ENCODE measurements around the gene PTPRN2. TPM values are rescaled to one million over a fixed set of nuclear protein-coding genes. Genes with fewer than 3 reads are reported as not detected.

PTPRN2 gene
- total and polyA plus RNA-seq, 2 donors (not counting 1 experiment from before 2014, with no cell fraction given): 0.54 to 1.2 TPM

DNA sequence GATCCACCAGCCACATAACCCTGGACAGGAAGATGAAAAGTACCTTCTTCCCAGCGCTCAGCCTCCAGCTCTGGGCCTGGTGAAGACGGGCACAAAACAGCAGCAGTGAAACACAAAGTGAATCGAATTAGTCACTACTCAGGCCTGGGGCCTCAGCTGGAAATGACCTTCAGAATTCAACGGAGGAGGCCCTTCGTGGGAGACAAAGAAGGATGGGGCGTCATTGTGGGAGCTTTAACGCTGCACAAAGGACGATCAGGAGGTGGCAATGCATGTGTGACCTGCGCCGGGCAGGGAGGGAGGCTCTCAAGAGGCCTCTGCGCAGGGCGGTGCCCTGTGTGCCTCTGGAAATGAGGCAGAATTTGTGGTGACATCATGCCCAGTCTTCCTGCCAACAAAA lies 1089.0 kb downstream of the PTPRN2 start:
- Histone ChIP-seq H3K27me3 (ENCODE audit: control insufficient read depth, insufficient read depth, low read length) (no peaks in the 10 kb centered on the region), H3K27ac (ENCODE audit: insufficient read depth, low read length) (no peak overlapping the region), H3K79me2 (ENCODE audit: control insufficient read depth, insufficient read depth, low read length) (no peaks in the 10 kb centered on the region), H2AFZ (ENCODE audit: low read length) (no peak overlapping the region), H3K9me3 (ENCODE audit: control insufficient read depth, insufficient read depth, low read depth, low read length) (no peaks in the 10 kb centered on the region), H3K4me3 (replicated peaks in 1 of 4; ENCODE audit: control extremely low read depth in 1 of 4, insufficient read depth in 1 of 4, low read depth in 3 of 4, low read length in 4 of 4) (no peak overlapping the region), H3K4me2 (ENCODE audit: extremely low read depth, insufficient read depth, low read length) (no peak overlapping the region), H4K20me1 (ENCODE audit: control insufficient read depth, extremely low read depth, insufficient read depth, low read length) (no peaks in the 10 kb centered on the region), H3K4me1 (ENCODE audit: control insufficient read depth, extremely low read depth, insufficient read depth, low read length) (no peaks in the 10 kb centered on the region), H3K36me3 (ENCODE audit: control insufficient read depth, insufficient read depth, low read length) (no peaks in the 10 kb centered on the region), H3K9ac (ENCODE audit: insufficient read depth, low read length) (no peak overlapping the region)
- DNase-seq (ENCODE audit: low read depth in 2 of 2): no peak
- TF ChIP-seq, protein P1, sequence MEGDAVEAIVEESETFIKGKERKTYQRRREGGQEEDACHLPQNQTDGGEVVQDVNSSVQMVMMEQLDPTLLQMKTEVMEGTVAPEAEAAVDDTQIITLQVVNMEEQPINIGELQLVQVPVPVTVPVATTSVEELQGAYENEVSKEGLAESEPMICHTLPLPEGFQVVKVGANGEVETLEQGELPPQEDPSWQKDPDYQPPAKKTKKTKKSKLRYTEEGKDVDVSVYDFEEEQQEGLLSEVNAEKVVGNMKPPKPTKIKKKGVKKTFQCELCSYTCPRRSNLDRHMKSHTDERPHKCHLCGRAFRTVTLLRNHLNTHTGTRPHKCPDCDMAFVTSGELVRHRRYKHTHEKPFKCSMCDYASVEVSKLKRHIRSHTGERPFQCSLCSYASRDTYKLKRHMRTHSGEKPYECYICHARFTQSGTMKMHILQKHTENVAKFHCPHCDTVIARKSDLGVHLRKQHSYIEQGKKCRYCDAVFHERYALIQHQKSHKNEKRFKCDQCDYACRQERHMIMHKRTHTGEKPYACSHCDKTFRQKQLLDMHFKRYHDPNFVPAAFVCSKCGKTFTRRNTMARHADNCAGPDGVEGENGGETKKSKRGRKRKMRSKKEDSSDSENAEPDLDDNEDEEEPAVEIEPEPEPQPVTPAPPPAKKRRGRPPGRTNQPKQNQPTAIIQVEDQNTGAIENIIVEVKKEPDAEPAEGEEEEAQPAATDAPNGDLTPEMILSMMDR (conservative IDR thresholded peaks at IDR 0.05 in 1 of 2, IDR thresholded peaks at IDR 0.05 in 1 of 2; ENCODE audit: low read depth in 1 of 2, low read length in 2 of 2): no peak
- TF ChIP-seq EZH2 (IDR thresholded peaks at IDR 0.05; ENCODE audit: low read length, missing control alignments): no peak

DNA sequence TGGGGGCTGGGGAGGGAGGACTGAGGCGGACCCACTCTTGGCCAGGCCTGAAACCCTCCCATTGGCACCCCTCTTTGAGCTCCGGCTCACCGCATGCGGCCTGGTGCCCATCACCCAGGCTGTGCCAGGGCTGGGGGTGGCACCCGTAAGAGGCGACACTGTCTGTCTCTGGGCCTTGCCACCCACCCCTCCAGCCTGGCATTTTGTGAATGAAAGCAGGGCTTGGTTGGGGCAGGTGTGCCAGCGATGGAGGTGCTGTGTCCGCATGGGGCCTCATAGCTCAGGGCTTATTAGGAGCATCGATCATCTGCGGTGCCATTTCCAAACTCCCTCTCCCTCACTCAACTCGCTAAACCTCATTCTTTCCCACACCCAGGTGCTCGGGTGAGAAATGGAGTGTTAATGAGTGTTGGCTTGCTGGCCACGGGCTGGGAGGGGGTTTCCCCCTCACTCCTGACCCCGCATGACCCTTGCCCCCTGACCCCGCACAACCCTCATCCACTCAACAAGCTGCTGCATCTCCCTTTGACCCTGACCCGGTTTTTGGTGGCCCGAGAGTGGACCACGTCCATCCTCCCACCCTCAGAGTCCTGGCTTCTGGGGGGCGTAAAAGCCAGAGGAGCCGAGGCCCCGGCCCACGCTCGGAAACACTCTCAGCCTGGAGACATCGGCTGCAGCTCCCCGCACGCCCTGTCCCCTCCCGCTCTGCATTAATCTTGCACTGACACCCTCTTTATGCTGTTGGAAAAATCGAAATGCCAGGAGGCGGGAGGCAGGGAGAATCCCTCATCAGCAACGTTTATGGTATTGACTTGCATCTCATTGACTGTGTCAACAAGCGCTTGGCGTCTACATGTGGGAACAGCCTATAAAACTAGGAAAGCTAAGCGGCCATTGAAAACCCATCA lies 1089.6 kb downstream of the PTPRN2 start:
- Histone ChIP-seq H3K9me3 (ENCODE audit: control insufficient read depth, insufficient read depth, low read depth, low read length) (no peaks in the 10 kb centered on the region), H3K4me3 (replicated peaks in 1 of 4; ENCODE audit: control extremely low read depth in 1 of 4, insufficient read depth in 1 of 4, low read depth in 3 of 4, low read length in 4 of 4) (no peak overlapping the region), H3K4me1 (ENCODE audit: control insufficient read depth, extremely low read depth, insufficient read depth, low read length) (no peaks in the 10 kb centered on the region), H3K27me3 (ENCODE audit: control insufficient read depth, insufficient read depth, low read length) (no peaks in the 10 kb centered on the region), H3K9ac (ENCODE audit: insufficient read depth, low read length) (no peak overlapping the region), H3K36me3 (ENCODE audit: control insufficient read depth, insufficient read depth, low read length) (no peaks in the 10 kb centered on the region), H3K79me2 (ENCODE audit: control insufficient read depth, insufficient read depth, low read length) (no peaks in the 10 kb centered on the region), H4K20me1 (ENCODE audit: control insufficient read depth, extremely low read depth, insufficient read depth, low read length) (no peaks in the 10 kb centered on the region), H3K4me2 (ENCODE audit: extremely low read depth, insufficient read depth, low read length) (no peak overlapping the region), H3K27ac (ENCODE audit: insufficient read depth, low read length) (no peak overlapping the region), H2AFZ (ENCODE audit: low read length) (no peak overlapping the region)
- DNase-seq (ENCODE audit: low read depth in 2 of 2): no peak
- TF ChIP-seq EZH2 (IDR thresholded peaks at IDR 0.05; ENCODE audit: low read length, missing control alignments): no peak
- TF ChIP-seq, protein P1 (conservative IDR thresholded peaks at IDR 0.05 in 1 of 2, IDR thresholded peaks at IDR 0.05 in 1 of 2; ENCODE audit: low read depth in 1 of 2, low read length in 2 of 2): no peak

DNA sequence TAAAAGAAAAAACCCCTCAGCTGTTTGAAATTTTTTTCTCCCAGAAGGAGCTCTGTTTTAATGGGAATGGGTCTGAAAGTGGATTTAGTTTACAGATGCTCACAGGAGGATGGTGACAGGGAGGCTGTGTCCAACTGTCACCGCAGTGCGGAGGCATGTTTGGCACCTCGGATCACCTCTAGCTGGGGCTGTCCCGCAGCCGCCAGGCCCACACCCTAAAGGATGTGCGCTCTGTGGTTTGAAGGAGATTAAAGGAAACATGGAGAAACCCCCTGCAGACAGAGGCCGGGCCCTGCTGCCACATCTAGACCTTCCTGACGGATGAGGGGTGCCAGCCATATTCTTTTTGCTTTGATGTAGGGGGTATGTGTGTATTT lies 1090.3 kb downstream of the PTPRN2 start:
- Histone ChIP-seq H3K9me3 (ENCODE audit: control insufficient read depth, insufficient read depth, low read depth, low read length) (no peaks in the 10 kb centered on the region), H3K27me3 (ENCODE audit: control insufficient read depth, insufficient read depth, low read length) (no peaks in the 10 kb centered on the region)

More for the DNA sequence above, 1090.3 kb downstream of the PTPRN2 start:
- TF ChIP-seq, protein P1 (conservative IDR thresholded peaks at IDR 0.05 in 1 of 2, IDR thresholded peaks at IDR 0.05 in 1 of 2; ENCODE audit: low read depth in 1 of 2, low read length in 2 of 2): no peak
- no peak for TF ChIP-seq EZH2 (IDR thresholded peaks at IDR 0.05; ENCODE audit: low read length, missing control alignments)
- H4K20me1 ChIP-seq (ENCODE audit: control insufficient read depth, extremely low read depth, insufficient read depth, low read length): no peaks in the 10 kb centered on the region
- H3K4me3 ChIP-seq (replicated peaks in 1 of 4; ENCODE audit: control extremely low read depth in 1 of 4, insufficient read depth in 1 of 4, low read depth in 3 of 4, low read length in 4 of 4): no peak overlapping the region
- H3K4me1 ChIP-seq (ENCODE audit: control insufficient read depth, extremely low read depth, insufficient read depth, low read length): no peaks in the 10 kb centered on the region
- no peak overlapping the region for H2AFZ ChIP-seq (ENCODE audit: low read length)
- no peak overlapping the region for H3K4me2 ChIP-seq (ENCODE audit: extremely low read depth, insufficient read depth, low read length)
- DNase-seq (ENCODE audit: low read depth in 2 of 2): no peak
- no peak overlapping the region for H3K27ac ChIP-seq (ENCODE audit: insufficient read depth, low read length)
- H3K36me3 ChIP-seq (ENCODE audit: control insufficient read depth, insufficient read depth, low read length): no peaks in the 10 kb centered on the region
- H3K9ac ChIP-seq (ENCODE audit: insufficient read depth, low read length): no peak overlapping the region
- H3K79me2 ChIP-seq (ENCODE audit: control insufficient read depth, insufficient read depth, low read length): no peaks in the 10 kb centered on the region

Data from fibroblast of lung (primary cell).